ENCODE data around the gene ARHGDIG.

- no peak for TF ChIP-seq POLR2A (IDR thresholded peaks at IDR 0.05)
- TF ChIP-seq, protein P1, sequence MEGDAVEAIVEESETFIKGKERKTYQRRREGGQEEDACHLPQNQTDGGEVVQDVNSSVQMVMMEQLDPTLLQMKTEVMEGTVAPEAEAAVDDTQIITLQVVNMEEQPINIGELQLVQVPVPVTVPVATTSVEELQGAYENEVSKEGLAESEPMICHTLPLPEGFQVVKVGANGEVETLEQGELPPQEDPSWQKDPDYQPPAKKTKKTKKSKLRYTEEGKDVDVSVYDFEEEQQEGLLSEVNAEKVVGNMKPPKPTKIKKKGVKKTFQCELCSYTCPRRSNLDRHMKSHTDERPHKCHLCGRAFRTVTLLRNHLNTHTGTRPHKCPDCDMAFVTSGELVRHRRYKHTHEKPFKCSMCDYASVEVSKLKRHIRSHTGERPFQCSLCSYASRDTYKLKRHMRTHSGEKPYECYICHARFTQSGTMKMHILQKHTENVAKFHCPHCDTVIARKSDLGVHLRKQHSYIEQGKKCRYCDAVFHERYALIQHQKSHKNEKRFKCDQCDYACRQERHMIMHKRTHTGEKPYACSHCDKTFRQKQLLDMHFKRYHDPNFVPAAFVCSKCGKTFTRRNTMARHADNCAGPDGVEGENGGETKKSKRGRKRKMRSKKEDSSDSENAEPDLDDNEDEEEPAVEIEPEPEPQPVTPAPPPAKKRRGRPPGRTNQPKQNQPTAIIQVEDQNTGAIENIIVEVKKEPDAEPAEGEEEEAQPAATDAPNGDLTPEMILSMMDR (IDR thresholded peaks at IDR 0.05), result no peak
These were observed 27.4 kb downstream of the ARHGDIG start for GRCh38 chr16:307691-308312.
